GM12891 (cell line): ENCODE results near the gene PCDH15.

ENCODE experiments used
- POLR2A ChIP-seq: IDR thresholded peaks from 2 replicates; pipeline ENCODE4 v1.6.1; 2011; ENCODE audit warnings: low read depth, low read length, control low read depth
- POLR2AphosphoS5 ChIP-seq: IDR thresholded peaks from 2 replicates; pipeline ENCODE4 v1.6.1; 2011; ENCODE audit warnings: low read depth, low read length, control low read depth
- TAF1 ChIP-seq: IDR thresholded peaks from 2 replicates; pipeline ENCODE4 v1.6.1; 2011; ENCODE audit warnings: low read depth, low read length, control low read depth

DNA sequence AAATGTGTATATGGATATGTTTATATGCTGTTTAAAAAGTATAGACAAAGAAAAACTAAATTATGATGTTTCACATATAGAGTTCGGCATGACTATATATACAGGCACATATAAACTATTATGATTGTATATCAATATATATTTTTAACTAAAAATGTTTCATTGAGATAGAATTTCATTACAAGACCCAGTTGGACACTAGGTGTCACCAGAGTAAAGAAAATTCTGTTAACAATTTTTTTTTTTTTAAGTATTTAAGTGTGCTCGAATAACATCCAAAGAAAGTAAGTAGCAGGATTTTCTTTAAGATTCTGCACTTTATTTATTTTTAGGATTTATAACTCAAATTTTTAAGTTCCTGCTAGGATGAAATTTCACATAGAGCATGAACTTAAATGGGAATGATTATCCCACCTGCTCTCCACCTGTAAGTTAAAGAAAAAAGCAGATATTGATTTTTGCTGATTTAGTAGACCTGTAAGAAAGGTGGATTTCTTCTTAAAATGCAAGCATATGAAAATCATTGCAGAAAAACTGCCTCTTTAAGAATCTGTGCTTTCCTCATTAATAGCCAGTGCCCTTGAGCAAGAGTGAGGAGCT is 961.5 kb downstream of the PCDH15 start:
- TF ChIP-seq POLR2A (no peak), POLR2AphosphoS5 (no peak), TAF1 (no peak)
